AG09319 (cell line): ENCODE measurements around the gene NAT8L.

Experiments used
- DNase-seq: peaks from one replicate; pipeline ENCODE4 v3.0.0-alpha.2; 2010; ENCODE audit warnings: low read depth; ENCODE audit errors: extremely low read depth
- CTCF ChIP-seq: IDR thresholded peaks from 2 replicates; pipeline ENCODE4 v1.5.1; 2011; ENCODE audit warnings: low read depth, mild to moderate bottlenecking, inconsistent platforms, low read length, moderate library complexity

The NAT8L gene

DNA sequence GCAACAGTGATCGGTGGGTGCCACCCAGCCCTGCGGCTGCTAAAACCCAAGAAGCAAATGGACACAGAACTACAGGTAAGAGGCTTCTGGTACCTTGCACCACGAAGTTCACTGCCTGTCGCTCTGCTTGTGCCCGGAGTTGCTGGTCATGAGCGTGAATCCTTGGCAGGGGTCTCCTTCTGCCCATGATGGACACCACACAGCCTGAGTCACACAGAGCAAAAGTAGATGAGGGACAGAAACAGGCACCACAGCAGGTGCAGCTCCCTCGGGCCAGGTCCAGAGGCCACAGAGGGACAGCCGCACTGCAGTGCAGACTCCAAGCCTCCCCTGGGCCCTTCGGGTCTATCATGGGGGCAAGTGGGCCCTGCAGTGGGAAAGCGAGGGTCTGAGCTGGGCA, 22.4 kb downstream of the NAT8L start:
- no peak for TF ChIP-seq CTCF
- DNase-seq, result no peak

DNA sequence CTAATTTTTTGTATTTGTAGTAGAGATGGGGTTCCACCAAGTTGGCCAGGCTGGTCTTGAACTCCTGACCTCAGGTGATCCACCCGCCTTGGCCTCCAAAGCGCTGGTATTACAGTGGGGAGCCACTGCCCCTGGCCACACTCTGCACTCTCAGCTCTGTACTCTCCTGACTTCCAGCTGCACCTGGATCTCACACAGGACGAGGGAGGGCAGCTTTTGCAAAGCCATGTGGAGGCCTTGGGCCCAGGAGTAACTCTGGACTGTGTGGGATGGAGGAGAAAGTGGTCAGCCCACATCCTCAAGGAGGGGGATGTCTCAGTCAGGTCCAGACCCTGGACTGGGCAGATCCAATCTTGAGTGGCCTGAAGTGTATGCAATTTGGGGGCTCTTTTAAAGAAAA, 23.0 kb downstream of the NAT8L start:
- no peak for TF ChIP-seq CTCF
- no peak for DNase-seq

GRCh38 chr4:2082627-2083026, 23.5 kb downstream of the NAT8L start:
- no peak for TF ChIP-seq CTCF
- DNase-seq, result no peak

DNA sequence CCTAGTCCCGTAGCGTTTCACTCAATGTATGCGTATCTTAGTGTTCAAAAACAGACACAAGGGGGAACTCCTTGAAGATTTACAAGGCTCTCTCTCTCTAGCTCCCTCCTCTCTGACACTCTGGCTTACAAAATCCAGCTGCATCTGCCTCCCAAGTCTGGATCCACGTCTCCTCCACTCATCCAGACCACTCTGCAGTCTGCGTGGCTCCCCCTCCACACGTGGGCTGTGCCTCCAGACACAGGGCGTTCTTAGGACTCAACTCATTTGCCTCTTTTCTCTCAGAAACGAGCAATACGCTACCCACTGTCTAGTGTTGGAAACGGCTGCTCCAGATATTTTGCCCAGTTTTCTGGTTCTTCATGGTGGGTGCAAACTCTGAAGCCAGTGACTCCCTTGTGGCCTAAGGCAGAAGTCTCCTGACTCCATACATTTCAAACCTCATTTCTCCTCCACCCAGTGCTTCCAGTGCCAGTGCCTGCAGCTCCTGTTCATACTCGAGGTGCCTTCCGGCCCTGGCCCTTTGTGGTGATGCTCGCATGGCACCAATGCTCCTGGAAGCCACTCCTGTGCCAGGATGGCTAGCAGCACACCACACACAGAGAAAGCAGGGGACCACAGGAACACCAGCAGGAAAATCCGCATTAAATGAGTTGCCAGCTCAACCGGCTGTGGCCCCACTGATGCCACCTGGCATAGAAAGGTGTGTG, 24.1 kb downstream of the NAT8L start:
- DNase-seq, result no peak
- no peak for TF ChIP-seq CTCF

- TF ChIP-seq CTCF, result no peak
- DNase-seq, result no peak
Measured at GRCh38 chr4:2083826-2084160, 24.7 kb downstream of the NAT8L start.

DNA sequence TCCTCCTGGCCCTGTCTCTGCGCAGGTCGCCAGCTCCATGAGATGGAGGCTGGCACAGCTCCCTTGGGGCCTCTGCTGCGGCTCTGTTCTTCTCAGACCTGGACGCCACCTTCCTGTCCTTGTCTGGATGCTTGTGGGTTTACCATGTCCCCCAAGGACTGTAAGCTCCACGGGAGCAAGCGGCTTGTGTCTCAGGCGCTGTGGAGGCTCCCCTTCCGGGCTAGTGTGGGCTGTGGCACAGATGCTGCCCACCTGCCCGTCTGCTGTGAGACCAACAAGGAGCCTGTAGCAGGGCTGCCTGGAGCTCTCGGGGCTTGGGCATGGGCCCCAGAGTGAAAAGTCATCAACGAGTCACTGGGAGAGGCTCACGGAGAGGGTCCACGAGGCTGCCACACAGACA, 25.2 kb downstream of the NAT8L start:
- no peak for DNase-seq
- TF ChIP-seq CTCF, result no peak

DNA sequence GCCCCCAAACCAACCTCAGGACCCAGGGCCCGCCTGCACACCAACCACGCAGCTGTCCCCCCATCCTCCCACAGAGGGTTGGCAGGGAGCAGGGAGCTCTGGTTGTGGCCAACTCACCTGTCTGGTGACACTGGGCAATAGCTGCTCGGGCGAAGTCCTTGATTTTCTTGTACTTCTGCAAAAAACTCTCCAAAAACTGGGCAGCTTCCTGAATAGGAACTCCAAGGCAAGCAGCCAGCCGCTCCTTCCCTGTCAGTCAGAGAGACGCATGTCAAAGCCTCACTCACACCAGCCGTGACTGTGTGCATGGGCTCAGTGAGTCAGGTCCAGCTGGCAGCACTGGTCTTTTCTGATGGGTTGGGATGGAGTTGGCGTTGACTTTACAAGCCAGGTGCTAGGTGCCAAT, 26.4 kb downstream of the NAT8L start:
- no peak for DNase-seq
- TF ChIP-seq CTCF, result no peak
